GM21390 (cell line): ENCODE measurements around the gene CLEC2B.

Source experiments
- ATAC-seq: cut with Tn5 transposase; IDR thresholded peaks from one replicate; pipeline ENCODE4 v1.9.1; 2021; ENCODE audit not compliant: unreplicated experiment

CLEC2B gene

GRCh38 chr12:9870286-9870866 lies 1.2 kb upstream of the CLEC2B start:
- ATAC-seq: no peak

DNA sequence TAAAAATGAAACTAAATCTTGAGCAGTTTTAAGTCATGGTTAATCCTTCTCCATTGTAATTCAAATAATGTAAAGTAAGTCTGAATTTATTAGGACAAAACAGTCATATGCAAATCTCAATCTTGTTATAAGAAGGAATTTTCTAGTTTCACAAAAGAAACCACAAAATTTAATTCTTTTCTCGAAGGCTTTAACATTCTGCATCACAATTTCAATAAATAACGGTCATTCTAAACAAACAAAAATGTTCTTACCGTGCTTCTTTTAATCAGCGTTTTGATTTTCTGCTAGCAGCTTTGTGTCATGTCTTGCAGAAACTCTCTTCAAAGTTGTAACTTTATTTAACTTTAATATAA lies 225 bp downstream of the CLEC2B start:
- no peak for ATAC-seq

DNA sequence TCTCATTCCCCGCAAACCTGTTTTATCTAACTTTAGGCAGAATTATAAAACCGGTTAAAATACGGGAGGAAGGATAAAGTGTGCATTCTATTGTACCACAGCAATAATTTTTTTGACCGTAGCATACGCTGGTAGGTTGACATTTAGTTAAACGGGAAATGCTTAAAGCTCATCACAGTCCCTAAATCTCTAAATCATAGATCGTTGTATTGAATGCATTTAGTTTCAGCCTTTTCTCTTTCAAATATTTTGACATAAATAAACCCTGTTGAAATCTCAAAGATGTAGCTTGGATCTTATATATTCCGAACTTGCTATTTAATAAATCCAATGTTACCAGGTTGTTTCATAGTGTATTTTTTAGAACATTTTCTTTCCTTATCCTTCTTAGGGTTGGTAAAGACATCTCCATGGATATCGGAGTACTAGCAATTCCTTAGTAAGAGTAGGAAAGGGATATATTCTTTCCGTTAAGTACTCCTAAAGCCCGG lies 798 bp downstream of the CLEC2B start:
- ATAC-seq: no peak

DNA sequence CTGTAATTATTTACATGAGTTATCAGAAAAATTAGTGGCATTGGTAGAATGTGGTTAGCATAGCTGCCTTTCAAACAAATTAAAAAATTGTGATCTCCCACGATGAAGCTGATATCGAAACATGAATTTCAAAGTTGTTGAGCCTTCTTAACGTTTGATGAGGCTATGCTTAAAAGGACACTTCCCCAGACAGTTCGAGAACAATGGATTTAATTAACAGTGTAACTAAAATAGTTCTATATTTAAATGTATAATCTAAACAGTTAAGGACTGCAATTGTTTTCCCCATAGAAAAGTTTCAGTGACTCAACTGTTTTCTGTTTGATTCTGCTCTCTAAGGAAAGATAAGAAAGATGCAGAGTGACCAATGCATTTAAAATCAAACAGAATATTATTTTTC lies 1.6 kb downstream of the CLEC2B start:
- no peak for ATAC-seq

DNA sequence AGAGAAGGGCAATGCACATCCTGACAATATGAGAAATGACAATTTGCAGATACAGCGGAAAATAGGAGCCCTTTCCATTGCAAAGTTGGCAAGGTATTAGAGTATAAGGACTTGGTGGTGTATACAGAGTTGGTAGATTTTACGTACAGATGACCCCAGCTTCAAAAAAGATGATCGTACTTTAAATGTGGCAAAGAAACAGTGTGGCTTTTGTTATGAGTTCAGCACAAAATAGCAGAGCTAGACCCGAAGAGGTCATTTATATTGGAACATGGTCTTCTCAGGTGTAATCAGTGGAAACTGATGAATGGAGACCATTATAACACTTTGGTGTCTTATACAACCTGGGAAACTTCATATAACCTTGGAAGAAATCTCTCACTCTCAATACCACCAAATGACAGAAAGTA lies 2.3 kb downstream of the CLEC2B start:
- ATAC-seq: no peak

- ATAC-seq: no peak
Observed at GRCh38 chr12:9864913-9865675, 4.1 kb downstream of the CLEC2B start.

DNA sequence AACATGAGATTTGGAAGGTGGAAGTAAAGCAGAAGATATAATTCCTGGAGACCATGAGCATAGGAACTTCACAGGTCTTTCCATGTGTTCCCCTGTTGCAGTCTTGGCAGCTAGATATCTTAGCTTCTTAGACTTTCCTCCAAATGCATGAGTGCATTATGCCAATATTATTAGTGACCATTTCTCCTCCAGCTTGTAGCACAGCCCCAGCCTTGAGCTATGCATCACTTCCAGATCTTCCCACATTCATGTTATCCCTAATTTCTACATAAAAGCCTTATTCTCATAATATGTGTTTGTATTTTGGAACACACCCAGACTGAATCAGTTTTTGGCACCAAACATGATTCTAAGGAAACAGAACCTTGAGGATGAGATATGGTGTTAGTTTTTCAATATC lies 11.0 kb downstream of the CLEC2B start:
- no peak for ATAC-seq

DNA sequence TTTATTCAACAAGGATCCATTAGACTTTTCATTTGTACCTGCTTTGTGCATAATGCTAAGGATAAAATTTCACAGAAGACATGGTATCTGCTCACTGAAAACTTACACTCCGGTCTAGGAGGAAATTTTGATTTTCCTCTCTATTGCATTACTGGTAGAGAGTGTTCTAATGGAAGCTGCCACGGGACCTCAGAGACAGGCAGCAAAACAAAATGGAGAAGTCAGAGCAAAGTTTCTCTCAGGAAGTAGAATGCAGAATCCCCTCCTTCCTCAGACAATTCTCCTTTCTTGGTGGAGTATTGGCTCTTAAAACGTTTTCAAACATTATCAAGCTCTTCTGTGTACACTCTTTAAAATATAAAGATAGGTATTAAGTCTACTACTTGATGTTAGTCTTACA lies 12.3 kb downstream of the CLEC2B start:
- no peak for ATAC-seq

DNA sequence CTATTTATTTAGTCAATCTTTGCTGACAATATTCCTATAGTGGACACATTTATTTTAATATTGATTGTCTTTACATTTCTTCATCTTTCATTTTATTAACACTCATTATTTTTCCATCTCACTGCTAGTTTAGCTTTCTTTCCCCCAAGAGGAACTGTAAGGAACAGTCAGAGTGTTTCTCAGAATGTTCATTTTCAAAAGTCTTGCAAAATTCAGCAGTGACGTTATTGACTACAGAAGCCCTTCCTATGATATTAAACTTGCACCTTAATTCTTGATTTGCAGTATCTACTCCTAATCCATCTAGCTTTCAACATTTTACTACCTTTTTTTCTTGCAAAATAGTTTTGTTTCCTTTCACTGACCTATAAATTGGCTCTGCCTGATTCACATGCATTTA lies 13.0 kb downstream of the CLEC2B start:
- ATAC-seq: no peak

DNA sequence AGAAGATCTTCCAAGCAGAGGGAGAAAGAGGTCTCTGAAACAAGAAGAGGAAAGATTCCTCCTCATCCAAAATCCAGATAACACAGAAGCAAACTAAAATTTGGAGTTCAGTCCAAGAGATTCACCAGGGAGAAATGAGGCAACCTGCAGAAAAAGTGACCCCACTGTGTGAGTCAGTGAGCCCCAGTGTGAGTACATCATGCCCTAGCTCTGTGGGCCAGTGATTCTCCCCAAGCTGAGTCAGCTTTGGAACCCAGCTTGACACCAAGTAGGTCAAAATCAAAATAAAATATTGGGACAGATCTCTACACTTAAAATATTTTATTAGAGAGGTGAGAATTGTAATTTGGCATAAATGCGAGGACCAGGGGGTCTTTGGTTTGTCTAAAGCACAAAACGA lies 17.2 kb downstream of the CLEC2B start:
- ATAC-seq: no peak

DNA sequence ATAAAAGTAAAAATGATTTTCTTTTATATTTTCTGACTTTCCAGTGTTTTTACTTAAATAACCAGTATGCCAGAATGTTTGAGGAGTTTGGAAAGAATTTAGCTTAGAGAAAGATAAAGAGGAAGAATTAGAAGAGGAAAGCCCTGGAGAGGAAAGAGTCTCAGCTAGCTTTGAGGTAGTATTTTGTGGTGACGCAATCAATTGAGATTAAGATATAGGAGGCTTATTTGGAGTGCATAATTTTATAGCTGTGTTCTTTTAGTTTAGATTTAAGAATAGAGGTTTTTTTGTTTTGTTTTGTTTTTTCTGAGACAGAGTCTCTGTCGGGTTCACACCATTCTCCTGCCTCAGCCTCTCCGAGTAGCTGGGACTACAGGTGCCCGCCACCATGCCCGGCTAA lies 18.1 kb downstream of the CLEC2B start:
- no peak for ATAC-seq

DNA sequence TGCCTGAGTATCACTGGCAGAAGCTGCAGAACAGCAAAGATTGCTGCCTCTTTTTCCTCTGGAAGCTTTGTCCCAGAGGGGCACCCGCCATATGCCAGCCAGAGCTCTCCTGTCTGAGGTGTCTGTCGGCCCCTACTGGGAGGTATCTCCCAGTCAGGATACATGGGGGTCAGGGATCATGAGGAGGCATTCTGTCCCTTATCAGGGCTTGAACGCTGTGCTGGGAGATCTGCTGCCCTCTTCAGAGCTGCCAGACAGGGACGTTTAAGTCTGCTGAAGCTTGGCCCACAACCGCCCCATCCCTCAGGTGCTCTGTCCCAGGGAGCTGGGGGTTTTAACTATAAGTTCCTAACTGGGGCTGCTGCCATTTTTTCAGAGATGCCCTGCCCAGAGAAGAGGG lies 20.3 kb downstream of the CLEC2B start:
- no peak for ATAC-seq

DNA sequence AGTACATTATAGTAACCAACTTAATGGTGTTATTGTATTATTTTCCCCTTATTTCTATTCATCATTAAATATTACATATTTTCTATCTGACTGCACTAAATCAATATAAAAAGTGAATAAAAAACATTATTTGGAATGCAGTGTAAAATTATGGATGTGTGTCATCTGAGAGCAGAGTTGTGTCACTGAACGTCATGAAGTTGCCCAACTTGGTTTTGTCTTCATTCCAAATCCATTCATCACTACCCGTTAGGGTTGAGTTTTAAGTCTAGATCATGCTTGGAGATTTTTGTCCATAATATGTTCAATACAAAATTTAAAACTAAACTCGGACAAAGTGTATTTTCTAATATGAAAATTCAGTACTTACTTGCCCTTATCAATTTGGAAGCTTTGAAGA lies 25.7 kb downstream of the CLEC2B start:
- no peak for ATAC-seq

DNA sequence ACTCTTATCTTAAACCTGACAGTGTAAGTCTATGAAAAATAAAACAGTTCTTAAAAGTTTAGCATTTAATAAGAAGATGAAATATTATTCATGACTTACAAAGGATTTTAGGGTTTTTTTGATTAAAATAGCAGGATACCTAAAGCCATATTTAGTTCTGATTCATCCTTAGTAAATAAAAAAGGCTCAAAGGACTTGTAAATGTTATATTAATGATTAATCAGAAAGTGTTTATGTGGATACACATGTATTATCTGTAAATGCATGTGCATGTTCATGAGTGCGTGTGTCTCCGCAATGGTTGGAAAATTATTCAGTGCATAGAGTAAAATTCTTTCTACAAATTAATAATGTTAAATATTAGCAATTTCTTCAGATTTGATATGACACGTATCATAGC lies 37.4 kb downstream of the CLEC2B start:
- ATAC-seq: no peak

DNA sequence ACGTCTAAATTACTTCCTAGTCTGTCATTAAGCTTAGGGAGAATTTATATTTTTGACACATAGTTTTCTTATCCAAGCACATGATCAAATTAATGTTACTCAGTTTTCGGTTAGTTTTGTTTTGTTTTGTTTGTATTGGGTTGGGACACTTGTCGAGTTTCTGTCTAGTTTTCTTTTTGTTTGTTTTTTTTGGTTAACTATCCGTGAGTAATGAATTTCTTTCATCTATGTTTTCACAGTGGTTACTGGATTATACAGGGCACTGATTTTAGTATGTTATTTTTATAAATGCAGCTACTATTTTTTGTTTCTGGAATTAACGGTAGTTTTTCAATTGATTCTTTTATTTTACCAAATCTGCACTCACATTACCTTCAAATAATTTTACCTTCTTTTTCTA lies 39.2 kb downstream of the CLEC2B start:
- ATAC-seq: no peak

DNA sequence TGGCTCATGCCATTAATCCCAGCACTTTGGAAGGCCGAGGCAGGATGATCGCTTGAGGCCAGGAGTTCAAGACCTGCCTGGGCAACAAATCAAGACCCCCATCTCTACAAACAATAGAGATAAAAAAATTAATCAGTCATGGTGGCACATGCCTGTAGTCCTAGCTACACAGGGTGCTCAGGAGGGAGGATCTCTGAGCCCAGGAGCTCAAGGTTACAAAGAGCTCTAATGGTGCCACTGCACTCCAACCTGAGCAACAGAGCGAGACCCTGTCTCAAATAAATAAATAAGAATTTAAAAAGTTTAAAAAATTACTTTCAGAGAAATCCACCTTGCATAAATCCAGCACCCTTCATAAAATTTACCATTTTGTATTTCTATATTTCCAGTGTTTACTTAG lies 39.7 kb downstream of the CLEC2B start:
- no peak for ATAC-seq

- no peak for ATAC-seq
Observed at GRCh38 chr12:9827209-9827888, 41.8 kb downstream of the CLEC2B start, which contains the start of gene KLRF1. KLRF1 (plus strand) TSS chr12:9827481; CDS start chr12:9827545, 64 bp downstream.

DNA sequence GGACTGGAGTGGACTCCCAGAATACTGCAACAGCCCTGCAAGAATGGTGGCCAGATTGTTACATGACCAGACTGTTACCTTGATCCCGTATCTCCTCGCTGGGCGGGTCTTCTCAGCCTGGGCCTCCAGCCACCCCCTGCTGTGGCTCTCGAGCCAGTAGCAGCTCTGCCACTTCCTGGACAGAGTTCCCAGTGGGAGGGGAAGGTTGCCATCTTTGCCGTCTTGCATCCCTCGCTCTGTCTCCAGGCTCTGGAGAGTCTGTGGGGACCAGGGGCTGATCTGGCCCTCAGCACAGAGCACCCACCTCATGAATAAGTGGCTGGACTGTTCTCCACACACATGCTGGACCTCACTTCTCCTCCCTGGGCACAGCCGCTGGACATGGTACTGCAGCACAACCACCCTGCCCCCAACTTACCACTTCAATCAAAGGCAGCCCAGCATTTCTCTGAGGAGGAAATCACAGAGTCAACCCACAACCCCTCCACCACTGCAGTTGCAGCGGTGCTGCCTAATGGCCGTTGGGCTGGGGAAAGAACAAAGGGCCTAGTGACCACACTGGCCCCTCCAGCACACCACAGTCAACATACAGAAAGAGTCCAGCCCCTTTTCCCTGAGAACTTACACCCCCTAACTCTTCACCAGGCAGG lies 48.7 kb downstream of the CLEC2B start:
- no peak for ATAC-seq

GRCh38 chr12:9813821-9814798 lies 55.0 kb downstream of the CLEC2B start:
- peak; percentile 97 for ATAC-seq

DNA sequence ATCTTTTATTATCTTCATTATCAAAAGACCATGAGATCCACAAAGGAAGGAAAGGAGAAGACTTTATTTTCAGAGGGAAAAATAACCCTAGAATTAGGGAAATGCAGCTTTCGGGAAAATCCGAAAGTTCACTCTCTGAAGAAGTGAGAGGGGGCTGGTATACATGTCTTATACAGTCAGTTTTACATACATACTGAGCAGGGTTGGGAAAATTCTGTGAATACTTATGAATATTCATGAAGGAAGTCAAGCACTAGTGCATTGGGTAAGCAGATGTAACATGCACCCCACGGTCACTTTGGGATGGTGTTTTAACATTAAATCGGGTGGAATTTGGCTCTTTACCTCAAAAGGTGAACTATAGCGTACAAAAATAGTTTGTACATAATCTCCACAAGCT lies 57.5 kb downstream of the CLEC2B start:
- no peak for ATAC-seq

GRCh38 chr12:9810671-9811070 lies 58.5 kb downstream of the CLEC2B start:
- no peak for ATAC-seq
